ENCODE results near the gene CDR2L.

CDR2L gene

GRCh38 chr17:74941128-74941725 is 46.2 kb upstream of the CDR2L start:
- Histone ChIP-seq H3K4me1 (ENCODE audit: insufficient read depth, low read length, severe bottlenecking) (no peaks in the 10 kb centered on the region), H3K9me2 (ENCODE audit: low read depth, low read length) (no peaks in the 10 kb centered on the region), H4K20me1 (ENCODE audit: insufficient read depth, low read length) (no peaks in the 10 kb centered on the region), H2AFZ (ENCODE audit: low read length) (no peak overlapping the region), H3K27ac (ENCODE audit: low read depth, low read length, poor library complexity, severe bottlenecking) (no peak overlapping the region), H3K9ac (ENCODE audit: low read length) (no peak overlapping the region), H3K36me3 (ENCODE audit: insufficient read depth, low read length) (no peaks in the 10 kb centered on the region), H3K9me3 (ENCODE audit: low read length) (no peaks in the 10 kb centered on the region), H3K4me2 (ENCODE audit: low read length) (no peak overlapping the region), H3F3A (ENCODE audit: insufficient read depth, low read length) (no peaks in the 10 kb centered on the region), H3K4me3 (ENCODE audit: low read depth, low read length, poor library complexity, severe bottlenecking) (no peak overlapping the region), H3K27me3 (ENCODE audit: insufficient read depth, low read length) (peaks cover 11% of the 10 kb centered on the region; the same call in 1 of the 2 replicates), H3K79me2 (ENCODE audit: insufficient read depth, low read length) (no peaks in the 10 kb centered on the region)
- TF ChIP-seq CTCF (IDR thresholded peaks at IDR 0.05; ENCODE audit: low read length) = no peak
- no peak for TF ChIP-seq EZH2 (IDR thresholded peaks at IDR 0.05; ENCODE audit: borderline replicate concordance, low read length)

DNA sequence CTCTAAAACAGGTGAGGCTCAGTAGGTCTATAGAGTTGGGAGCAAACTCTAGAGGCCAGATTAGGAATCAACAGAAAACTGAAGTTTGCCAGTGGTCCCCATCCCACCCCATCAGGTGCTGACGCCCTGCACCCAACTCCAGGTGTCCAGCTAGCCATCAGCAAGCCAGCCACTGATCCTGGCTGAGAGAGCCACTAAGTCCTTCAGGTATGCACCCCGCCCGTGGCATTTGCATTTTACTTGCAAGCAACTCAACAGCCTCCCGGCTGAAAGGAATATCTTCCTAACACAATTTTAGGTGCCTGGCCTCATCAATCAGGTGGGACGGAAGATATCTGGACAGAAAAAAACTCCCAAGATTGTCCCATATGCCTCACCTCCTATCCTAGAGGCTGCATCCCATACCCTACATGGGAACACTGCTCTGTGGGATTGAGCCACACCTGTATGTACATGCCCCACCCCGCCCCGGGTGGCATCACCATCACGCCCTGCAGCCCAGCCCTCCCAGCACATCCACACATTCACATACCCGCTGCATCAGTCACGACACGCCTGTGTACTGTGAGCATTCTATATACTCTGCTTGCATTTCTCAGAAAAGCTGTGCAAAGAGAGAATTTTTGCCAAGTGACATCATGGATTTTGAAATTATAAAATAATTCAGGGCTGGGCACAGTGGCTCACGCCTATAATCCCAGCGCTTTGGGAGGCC is 43.5 kb upstream of the CDR2L start:
- TF ChIP-seq EZH2 (IDR thresholded peaks at IDR 0.05; ENCODE audit: borderline replicate concordance, low read length) (no peak), CTCF (IDR thresholded peaks at IDR 0.05; ENCODE audit: low read length) (no peak)
- Histone ChIP-seq H3K27me3 (ENCODE audit: insufficient read depth, low read length) (peaks cover 11% of the 10 kb centered on the region; the same call in 1 of the 2 replicates), H2AFZ (ENCODE audit: low read length) (no peak overlapping the region), H3K4me3 (ENCODE audit: low read depth, low read length, poor library complexity, severe bottlenecking) (no peak overlapping the region), H3K4me1 (ENCODE audit: insufficient read depth, low read length, severe bottlenecking) (no peaks in the 10 kb centered on the region), H3K9ac (ENCODE audit: low read length) (no peak overlapping the region), H3K27ac (ENCODE audit: low read depth, low read length, poor library complexity, severe bottlenecking) (no peak overlapping the region), H3K9me2 (ENCODE audit: low read depth, low read length) (no peaks in the 10 kb centered on the region), H4K20me1 (ENCODE audit: insufficient read depth, low read length) (no peaks in the 10 kb centered on the region), H3K4me2 (ENCODE audit: low read length) (no peak overlapping the region), H3K9me3 (ENCODE audit: low read length) (no peaks in the 10 kb centered on the region), H3K79me2 (ENCODE audit: insufficient read depth, low read length) (no peaks in the 10 kb centered on the region), H3F3A (ENCODE audit: insufficient read depth, low read length) (no peaks in the 10 kb centered on the region), H3K36me3 (ENCODE audit: insufficient read depth, low read length) (no peaks in the 10 kb centered on the region)

DNA sequence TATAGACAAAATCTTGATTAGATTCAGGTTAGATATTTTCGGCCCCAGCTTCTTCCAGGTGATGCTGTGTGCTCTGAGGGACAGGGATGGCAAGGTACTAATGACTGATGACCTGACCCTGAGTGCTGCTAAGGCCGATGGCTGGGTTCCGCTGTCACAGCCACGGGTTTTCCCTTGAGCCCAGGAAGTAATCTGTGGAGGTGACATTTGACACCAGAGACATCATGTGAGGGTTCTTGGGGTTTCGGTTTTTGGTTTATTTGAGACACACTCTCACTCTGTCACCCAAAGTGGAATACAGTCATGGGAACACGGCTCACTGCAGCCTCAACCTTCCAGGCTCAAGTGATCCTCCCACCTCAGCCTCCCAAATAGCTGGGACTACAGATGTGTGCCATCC is 41.9 kb upstream of the CDR2L start:
- Histone ChIP-seq H3K4me2 (ENCODE audit: low read length) (no peak overlapping the region), H3K27me3 (ENCODE audit: insufficient read depth, low read length) (peaks cover 9% of the 10 kb centered on the region; the same call in 1 of the 2 replicates), H3K36me3 (ENCODE audit: insufficient read depth, low read length) (no peaks in the 10 kb centered on the region), H3K9ac (ENCODE audit: low read length) (no peak overlapping the region), H2AFZ (ENCODE audit: low read length) (no peak overlapping the region), H3K9me2 (ENCODE audit: low read depth, low read length) (no peaks in the 10 kb centered on the region), H4K20me1 (ENCODE audit: insufficient read depth, low read length) (no peaks in the 10 kb centered on the region), H3K79me2 (ENCODE audit: insufficient read depth, low read length) (no peaks in the 10 kb centered on the region), H3K4me3 (ENCODE audit: low read depth, low read length, poor library complexity, severe bottlenecking) (no peak overlapping the region), H3F3A (ENCODE audit: insufficient read depth, low read length) (no peaks in the 10 kb centered on the region), H3K9me3 (ENCODE audit: low read length) (no peaks in the 10 kb centered on the region), H3K4me1 (ENCODE audit: insufficient read depth, low read length, severe bottlenecking) (no peaks in the 10 kb centered on the region), H3K27ac (ENCODE audit: low read depth, low read length, poor library complexity, severe bottlenecking) (no peak overlapping the region)
- TF ChIP-seq EZH2 (IDR thresholded peaks at IDR 0.05; ENCODE audit: borderline replicate concordance, low read length) = no peak
- no peak for TF ChIP-seq CTCF (IDR thresholded peaks at IDR 0.05; ENCODE audit: low read length)

Data from OCI-LY1 (cell line).